GM21447 (cell line): ENCODE measurements around the gene ENC1.
"Not testable (repeated sequence)": the region's sequence is repeated elsewhere in the genome, so short reads cannot be mapped to it uniquely, and the experiment has no call there.

Experiments used
- ATAC-seq: cut with Tn5 transposase; IDR thresholded peaks from one replicate; pipeline ENCODE4 v1.9.1; 2021; ENCODE audit not compliant: unreplicated experiment

The ENC1 gene

DNA sequence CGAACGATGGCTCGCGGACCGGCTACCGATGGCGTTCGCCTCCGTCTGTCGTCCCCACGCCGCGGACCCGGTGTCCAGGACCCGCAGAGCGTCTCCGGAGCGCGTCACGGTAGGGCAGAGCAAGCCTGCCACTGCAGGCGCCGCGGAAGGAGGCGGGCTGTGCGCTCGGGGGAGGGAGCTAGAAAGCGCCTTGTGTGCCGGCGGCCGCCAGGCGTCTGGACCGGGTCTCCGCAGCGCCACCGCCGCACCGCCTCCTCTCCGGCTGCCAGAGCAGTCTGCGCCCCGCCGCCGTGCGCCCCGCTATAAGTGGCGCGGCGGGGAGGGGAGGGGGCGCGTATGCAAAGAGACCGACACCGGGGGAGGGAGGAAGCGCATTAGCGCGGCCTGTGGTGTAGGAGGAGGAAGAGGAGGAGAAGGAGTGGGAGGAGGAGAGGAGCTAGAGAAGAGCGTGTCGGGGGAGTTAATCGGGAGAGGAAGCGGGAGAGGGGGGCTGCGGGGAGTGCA lies at the start of gene ENC1:
ENC1 (minus strand) TSS at position 279 of the 504 bp plus-strand sequence. CDS start 4,243 bp downstream, outside the sequence.
- ATAC-seq: peak; percentile 50

DNA sequence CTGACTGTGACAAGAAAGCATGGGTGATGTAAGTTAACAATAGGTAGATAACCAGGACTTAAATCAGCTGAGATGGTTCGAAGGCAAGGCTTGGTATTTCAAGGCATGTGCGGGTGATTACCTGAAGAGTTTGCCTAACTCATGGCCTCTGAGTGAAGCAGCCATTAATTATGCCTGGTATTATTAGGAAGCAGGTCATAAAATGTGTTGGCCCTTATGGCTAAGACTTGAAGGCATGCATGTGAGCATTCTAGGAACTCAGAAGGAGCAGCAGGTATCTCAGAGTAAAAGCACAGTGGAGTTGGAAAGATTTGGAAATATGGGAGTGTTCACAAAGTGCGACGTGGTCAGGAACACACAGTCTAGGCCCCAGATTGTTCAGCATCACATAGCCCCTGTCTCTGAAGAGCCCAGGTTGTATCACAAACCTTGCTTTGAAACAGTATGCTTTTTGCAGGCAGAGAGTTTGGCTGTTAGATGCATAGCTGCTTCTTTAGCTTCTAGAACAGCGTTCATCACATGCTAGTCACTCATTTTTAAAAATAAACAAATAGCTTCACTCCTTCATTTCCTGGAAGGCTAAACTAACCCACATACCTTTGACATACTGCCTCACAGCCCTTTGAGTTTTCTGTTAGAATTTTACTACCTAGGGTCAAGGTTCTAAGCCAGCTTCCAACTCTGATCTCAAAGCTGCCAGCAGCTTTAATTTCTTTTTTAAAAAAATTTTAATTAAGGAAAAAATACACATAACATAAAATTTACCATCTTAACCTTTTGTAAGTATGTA lies 46.6 kb upstream of the ENC1 start:
- ATAC-seq: no peak

DNA sequence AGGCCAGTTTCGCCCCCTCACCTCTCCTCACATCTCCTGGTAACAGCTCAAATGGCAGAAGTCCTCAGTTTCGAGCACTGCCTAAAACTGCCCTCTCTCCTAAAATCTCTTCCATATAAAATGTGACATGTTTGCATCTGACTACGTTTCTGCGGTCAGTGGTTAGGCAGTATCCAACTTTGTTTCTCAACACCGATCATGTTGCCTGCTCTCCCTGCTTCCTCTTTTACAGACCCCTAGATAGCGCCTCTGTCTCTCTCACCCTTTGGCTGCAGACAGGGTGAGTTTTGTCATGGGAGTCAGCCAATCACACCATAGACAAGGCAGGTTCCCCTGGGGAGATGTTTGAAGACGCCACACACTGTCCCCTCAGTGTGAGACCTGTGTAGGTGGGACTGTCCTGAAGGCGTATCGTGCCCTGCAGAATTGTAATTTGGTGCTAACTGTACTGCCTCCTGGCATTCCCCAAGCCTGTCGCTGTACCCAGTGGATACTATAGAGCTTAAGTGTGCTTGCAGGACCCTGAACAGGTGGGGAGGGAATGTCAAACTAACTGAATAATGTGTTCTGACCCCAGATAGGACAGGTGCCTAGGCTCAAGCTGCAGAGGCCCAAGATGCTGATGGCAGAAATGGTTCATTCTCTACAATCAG lies 45.6 kb upstream of the ENC1 start:
- ATAC-seq: peak; percentile 60

- peak; percentile 68 for ATAC-seq
Measured at GRCh38 chr5:74684900-74685851, 44.6 kb upstream of the ENC1 start, which contains the start of gene HEXB. Gene HEXB (plus strand): TSS chr5:74685233. CDS start chr5:74685261, 28 bp downstream.

GRCh38 chr5:74679966-74680365 lies 39.4 kb upstream of the ENC1 start:
- ATAC-seq: no peak

DNA sequence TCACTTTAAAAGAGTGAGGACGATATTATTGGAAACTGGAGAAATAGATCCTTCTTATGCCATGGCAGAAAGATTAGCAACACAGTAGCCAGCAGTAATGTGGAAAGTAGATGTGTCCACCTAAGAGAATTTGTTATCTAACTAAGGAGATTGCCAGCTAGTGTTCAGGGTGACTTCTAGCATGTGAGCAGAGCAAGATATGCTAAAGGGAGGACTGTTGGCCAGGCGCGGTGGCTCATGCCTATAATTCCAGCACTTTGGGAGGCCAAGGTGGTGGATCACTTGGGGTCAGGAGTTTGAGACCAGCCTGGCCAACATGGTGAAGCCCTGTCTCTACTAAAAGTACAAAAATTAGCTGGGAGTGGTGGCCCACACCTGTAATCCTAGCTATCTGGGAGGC lies 38.8 kb upstream of the ENC1 start:
- not testable (repeated sequence) for ATAC-seq

DNA sequence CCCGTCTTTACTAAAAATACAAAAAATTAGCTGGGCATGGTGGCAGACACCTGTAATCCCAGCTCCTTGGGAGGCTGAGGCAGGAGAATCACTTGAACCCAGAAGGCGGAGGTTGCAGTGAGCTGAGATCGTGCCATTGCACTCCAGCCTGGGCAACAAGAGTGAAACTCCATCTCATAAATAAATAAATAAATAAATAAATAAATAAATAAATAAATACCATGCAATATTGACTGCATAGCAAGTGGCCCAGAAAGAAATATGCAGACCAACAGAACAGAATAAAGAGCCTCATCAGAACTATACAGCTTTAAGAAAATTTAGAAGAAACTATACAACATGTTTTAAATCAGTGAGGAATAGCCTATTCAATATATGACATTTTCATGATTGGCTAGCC lies 37.6 kb upstream of the ENC1 start:
- not testable (repeated sequence) for ATAC-seq

GRCh38 chr5:74676466-74676865 lies 35.9 kb upstream of the ENC1 start:
- ATAC-seq: not testable (repeated sequence)

DNA sequence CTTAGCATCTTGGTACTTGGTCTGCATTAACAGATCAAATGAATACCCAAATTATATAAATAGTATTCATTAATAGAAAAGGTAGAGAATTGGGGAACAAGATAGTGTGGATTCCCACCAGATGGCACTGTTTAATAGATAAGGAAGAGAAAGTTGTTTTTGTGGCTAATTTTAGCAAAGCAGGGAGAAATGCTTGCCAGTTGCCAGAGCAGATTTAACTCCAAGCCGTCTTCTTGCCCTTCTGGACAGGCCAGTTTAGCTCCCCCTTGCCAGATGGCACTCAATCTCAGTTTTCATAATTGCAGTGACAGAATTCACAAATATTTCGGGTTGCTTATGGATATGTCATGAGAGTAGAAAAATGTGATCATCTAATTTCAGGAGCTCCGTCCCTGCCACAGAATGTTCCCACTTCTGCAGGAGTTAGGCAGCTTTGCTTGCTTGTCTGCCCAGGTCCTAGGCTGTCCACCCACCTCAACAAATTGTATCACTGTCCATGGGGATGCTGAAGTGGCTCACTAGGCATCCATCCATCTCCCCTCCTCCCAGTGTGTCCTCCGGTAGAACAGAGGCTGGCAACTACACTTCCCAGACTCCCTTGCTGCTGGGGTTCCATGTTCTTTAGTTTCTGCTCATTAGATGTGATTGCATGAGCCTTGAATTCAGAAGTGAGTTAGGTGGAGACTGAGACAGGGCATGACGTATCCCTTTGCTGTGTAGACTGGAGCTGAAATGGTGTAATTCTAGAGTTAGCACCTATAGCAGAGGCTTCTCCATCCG lies 32.7 kb upstream of the ENC1 start:
- ATAC-seq: no peak

DNA sequence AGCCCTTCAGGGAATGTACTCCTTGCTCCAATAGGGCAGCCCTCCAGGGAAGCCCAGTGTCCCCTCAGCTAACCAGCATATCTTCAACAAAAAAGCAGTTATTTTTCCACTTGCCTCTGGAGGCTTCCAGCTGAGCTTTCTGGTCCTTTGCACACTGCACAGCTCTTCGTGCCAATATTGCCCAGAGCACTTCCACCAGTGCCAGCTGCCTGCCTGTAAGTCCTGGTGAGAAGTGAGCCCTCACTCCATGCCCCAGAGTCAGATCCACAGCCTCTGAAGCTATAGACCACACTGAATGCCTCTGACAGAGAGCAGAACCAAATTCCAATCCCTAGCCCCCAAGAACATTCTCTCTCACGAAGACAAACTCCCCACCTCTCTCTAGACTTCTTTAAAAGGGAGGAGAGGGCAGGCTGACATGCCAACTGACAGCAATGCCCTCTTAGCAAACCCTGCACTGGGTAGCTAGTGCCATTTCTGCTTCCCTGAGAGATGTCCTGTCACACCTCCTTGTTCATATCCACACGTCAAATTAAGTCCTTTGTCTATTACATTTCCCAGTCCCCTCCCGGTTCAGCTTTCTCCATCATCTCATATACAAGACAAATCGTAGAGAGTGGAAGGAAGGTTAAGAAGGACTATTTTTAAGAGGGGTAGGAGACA lies 31.8 kb upstream of the ENC1 start:
- no peak for ATAC-seq

- ATAC-seq: no peak
Measured at GRCh38 chr5:74670396-74671038, 30.0 kb upstream of the ENC1 start.

DNA sequence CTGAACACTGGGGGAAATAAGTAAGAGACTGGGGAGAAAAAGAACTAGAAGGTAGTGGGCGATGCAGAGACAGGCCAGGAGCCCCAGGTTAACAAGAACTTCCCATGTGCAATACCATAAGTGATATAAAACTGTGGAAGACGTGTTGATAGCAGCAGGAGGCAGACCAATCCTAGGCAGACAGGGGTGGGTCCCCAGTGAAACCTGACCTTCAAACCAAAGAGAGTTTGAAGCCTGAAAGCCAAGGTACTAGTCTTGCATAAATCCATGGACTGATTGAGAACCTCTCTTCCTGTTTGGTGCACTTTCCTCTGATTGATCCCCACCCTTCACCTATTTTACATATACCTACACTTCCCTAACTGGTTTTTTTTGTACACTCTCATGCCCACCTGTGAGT lies 29.3 kb upstream of the ENC1 start:
- ATAC-seq: no peak

GRCh38 chr5:74667396-74667795 lies 26.9 kb upstream of the ENC1 start:
- ATAC-seq: no peak

- no peak for ATAC-seq
Measured at GRCh38 chr5:74665816-74666215, 25.3 kb upstream of the ENC1 start.

GRCh38 chr5:74665273-74665672 lies 24.7 kb upstream of the ENC1 start:
- no peak for ATAC-seq

DNA sequence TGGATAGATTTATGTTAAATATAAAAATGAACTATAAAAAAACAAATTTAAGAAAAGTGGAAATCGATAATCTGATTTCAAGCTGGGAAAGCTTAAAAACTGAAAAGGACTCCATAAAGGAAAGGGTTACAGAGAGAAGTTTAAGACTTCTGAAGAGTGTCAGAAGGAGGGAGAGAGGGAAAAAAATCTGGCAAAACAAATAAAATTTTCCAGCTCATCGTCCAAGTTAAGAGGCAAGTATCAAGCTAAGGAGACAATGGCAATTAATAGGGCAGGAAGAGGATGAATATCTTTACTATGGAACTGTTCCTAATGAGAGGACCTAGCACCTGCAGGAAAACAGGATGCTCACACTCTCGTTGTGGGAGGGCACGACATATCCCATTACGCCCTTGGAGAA lies 24.0 kb upstream of the ENC1 start:
- ATAC-seq: no peak

- ATAC-seq: no peak
Measured at GRCh38 chr5:74660873-74661272, 20.3 kb upstream of the ENC1 start.

- no peak for ATAC-seq
Measured at GRCh38 chr5:74660140-74660539, 19.6 kb upstream of the ENC1 start.

- no peak for ATAC-seq
Measured at GRCh38 chr5:74659172-74659571, 18.6 kb upstream of the ENC1 start.
